Ovary (tissue), 3 donors: Measurements from ENCODE around the gene TANC1.

Experiments
- EP300 ChIP-seq: sonication (generic); formaldehyde crosslinking; IDR thresholded peaks from one replicate; pipeline ENCODE4 v1.6.1; 2017; ENCODE audit warnings: antibody characterized with exemption
- TF ChIP-seq, protein P1 (sequence below), 3 donors: fragments of 450-650 bp in 2 of 3; fragments of 200-600 bp in 1 of 3; IDR thresholded peaks; one replicate each; pipeline versions ENCODE4 v1.5.1 to v1.8.0; 2016 to 2022; ENCODE audit warnings: antibody characterized with exemption in 3 of 3, mild to moderate bottlenecking in 1 of 3
- donor health status: DM: no; HTN: no; CAD: no.

DNA sequence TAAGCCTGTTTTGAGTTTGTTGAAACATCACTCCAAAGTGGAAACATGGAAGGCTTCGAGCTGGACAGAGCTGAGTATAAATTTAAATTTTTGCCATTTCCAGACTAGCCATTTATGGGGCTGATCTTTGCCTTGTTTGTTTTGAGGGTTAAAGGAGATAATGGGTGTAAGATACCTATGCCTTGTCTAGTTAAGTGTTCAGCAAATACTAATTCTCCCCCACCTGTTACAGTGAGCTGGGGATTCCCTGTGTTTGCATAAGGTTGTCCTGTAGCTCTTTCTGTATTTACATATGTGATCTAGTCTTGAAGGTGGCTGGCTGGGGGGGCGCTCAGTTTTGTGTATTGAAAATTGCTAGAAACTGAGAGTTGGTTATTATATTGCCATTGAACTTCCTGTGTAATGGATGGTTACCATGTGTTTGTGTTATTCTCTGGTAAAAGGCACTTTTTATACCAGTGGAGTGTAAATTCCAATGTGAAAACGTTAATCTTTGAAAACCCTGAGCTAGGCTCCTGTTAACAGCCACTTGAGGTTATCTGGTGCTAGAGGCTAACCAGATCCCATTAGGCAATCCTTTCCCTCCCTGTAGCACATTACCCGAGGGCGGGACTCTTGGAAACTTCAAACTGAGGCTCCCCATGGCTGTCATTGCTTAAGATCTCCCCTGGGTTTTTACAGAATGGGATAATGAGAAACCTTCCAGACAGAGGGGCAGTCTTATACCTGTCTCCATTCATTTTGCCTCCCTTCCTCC lies 26.7 kb downstream of the TANC1 start:
- TF ChIP-seq EP300: no peak
- TF ChIP-seq, protein P1, sequence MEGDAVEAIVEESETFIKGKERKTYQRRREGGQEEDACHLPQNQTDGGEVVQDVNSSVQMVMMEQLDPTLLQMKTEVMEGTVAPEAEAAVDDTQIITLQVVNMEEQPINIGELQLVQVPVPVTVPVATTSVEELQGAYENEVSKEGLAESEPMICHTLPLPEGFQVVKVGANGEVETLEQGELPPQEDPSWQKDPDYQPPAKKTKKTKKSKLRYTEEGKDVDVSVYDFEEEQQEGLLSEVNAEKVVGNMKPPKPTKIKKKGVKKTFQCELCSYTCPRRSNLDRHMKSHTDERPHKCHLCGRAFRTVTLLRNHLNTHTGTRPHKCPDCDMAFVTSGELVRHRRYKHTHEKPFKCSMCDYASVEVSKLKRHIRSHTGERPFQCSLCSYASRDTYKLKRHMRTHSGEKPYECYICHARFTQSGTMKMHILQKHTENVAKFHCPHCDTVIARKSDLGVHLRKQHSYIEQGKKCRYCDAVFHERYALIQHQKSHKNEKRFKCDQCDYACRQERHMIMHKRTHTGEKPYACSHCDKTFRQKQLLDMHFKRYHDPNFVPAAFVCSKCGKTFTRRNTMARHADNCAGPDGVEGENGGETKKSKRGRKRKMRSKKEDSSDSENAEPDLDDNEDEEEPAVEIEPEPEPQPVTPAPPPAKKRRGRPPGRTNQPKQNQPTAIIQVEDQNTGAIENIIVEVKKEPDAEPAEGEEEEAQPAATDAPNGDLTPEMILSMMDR (IDR thresholded peaks at IDR 0.05): no peak
